ENCODE measurements around the gene GP9. TPM values are rescaled to one million over a fixed set of nuclear protein-coding genes. Genes with fewer than 3 reads are reported as not detected.
"Not testable (repeated sequence)": the region's sequence is repeated elsewhere in the genome, so short reads cannot be mapped to it uniquely, and the experiment has no call there.

The GP9 gene
- total RNA-seq, 6 donors from 2014 or later, result 0.47 to 12.0 (median 4.3) TPM; not detected in 1

DNA sequence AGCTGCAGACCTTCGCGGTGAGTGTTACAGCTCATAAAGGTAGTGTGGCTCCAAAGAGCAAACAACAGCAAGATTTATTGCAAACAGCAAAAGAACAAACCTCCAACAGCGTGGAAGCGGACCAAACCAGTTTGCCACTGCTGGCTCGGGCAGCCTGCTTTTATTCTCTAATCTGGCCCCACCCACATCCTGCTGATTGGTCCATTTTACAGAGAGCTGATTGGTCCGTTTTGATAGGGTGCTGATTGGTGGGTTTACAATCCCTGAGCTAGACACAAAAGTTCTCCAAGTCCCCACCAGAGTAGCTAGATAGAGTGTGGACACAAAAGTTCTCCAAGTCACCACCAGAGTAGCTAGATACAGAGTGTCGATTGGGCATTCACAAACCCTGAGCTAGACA lies 7.1 kb downstream of the GP9 start:
- DNase-seq; ATAC-seq (ENCODE audit: low FRiP score in 2 of 2); H3K27me3 ChIP-seq; H3K27ac ChIP-seq; H3K9me3 ChIP-seq; H3K4me3 ChIP-seq; H3K36me3 ChIP-seq: not testable (repeated sequence)
- H3K4me1 ChIP-seq, result peaks cover 0 to 15% (median 6%) of the 10 kb centered on the region in 4 donors
- TF ChIP-seq, protein P1, sequence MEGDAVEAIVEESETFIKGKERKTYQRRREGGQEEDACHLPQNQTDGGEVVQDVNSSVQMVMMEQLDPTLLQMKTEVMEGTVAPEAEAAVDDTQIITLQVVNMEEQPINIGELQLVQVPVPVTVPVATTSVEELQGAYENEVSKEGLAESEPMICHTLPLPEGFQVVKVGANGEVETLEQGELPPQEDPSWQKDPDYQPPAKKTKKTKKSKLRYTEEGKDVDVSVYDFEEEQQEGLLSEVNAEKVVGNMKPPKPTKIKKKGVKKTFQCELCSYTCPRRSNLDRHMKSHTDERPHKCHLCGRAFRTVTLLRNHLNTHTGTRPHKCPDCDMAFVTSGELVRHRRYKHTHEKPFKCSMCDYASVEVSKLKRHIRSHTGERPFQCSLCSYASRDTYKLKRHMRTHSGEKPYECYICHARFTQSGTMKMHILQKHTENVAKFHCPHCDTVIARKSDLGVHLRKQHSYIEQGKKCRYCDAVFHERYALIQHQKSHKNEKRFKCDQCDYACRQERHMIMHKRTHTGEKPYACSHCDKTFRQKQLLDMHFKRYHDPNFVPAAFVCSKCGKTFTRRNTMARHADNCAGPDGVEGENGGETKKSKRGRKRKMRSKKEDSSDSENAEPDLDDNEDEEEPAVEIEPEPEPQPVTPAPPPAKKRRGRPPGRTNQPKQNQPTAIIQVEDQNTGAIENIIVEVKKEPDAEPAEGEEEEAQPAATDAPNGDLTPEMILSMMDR (IDR thresholded peaks at IDR 0.05), result peak in 1 of 6 experiments; percentile 15
- WGBS, 2 donors, result 93 to 94% methylated on average over 6 to 7 of the region's 7 CpGs

DNA sequence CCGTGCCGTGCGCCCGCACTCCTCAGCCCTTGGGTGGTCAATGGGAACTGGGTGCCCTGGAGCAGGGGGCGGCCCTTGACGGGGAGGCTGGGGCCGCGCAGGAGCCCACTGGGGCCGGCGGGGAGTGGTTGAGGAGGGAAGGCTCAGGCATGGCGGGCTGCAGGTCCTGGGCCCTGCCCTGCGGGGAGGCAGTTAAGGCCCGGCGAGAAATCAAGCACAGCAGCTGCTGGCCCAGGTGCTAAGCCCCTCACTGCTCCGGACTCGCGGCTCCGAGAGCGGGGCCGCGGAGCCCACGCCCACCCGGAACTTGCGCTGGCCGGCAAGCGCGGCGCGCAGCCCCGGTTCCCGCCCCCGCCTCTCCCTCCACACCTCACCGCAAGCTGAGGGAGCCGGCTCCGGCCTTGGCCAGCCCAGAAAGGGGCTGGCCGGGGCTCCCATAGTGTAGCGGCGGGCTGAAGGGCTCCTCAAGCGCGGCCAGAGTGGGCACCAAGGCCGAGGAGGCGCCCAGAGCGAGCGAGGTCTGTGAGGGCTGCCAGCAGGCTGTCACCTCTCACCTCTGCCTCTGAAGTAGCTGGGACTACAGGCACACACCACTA lies 7.8 kb downstream of the GP9 start:
- DNase-seq (peak in 1 of 2 donors; percentile 90), ATAC-seq (ENCODE audit: low FRiP score in 2 of 2) (peak in 1 of 2 donors; percentile 74)
- peaks cover 0 to 15% (median 6%) of the 10 kb centered on the region in 4 donors for H3K4me1 ChIP-seq
- no peaks in the 10 kb centered on the region for H3K9me3 ChIP-seq
- peak overlapping the region in 3 of 4 donors; percentile 38 to 52 (median 49) for H3K4me3 ChIP-seq
- no peaks in the 10 kb centered on the region for H3K36me3 ChIP-seq
- WGBS, 2 donors, result 5 to 23% methylated on average over 4 to 15 of the region's 44 CpGs
- no peaks in the 10 kb centered on the region for H3K27me3 ChIP-seq
- H3K27ac ChIP-seq, result peak overlapping the region in 3 of 4 donors; percentile 26 to 73 (median 35)
- TF ChIP-seq POLR2AphosphoS5 (IDR thresholded peaks at IDR 0.05) (no peak), POLR2A (IDR thresholded peaks at IDR 0.05) (no peak), EP300 (IDR thresholded peaks at IDR 0.05) (no peak)
- TF ChIP-seq, protein P1 (IDR thresholded peaks at IDR 0.05), result no peak

DNA sequence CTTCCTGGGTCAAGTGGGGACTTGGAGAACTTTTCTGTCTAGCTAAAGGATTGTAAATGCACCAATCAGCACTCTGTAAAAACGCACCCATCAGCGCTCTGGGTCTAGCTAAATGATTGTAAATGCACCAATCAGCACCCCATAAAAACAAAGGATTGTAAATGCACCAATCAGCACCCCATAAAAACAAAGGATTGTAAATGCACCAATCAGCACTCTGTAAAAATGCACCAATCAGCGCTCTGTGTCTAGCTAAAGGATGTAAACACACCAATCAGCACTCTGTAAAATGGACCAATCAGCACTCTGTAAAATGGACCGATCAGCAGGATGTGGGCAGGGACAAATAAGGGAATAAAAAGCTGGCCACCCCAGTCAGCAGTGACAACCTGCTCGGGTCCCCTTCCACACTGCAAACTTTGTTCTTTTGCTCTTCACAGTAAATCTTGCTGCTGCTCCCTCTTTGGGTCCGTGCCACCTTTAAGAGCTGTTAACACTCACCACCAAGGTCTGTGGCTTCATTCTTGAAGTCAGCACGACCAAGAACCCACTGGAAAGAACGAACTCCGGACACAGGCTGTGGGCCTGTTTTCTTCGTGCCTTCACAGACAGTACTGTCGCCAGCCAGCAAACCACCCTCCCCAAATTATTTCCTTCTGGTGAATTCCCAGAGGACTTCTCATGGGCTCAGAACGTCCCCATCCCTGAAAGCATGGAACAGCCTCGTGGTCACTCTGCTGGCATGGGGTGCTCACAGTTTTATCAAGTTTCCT lies 8.9 kb downstream of the GP9 start:
- TF ChIP-seq EP300 (IDR thresholded peaks at IDR 0.05), result peak in 1 of 4 donors; percentile 10
- not testable (repeated sequence) for H3K27me3 ChIP-seq; H3K27ac ChIP-seq; H3K36me3 ChIP-seq; ATAC-seq (ENCODE audit: low FRiP score in 2 of 2); H3K4me3 ChIP-seq; H3K9me3 ChIP-seq; DNase-seq
- peaks cover 0 to 15% (median 6%) of the 10 kb centered on the region in 4 donors for H3K4me1 ChIP-seq
- WGBS, 2 donors, result 91 to 94% methylated on average over 13 of the region's 13 CpGs

DNA sequence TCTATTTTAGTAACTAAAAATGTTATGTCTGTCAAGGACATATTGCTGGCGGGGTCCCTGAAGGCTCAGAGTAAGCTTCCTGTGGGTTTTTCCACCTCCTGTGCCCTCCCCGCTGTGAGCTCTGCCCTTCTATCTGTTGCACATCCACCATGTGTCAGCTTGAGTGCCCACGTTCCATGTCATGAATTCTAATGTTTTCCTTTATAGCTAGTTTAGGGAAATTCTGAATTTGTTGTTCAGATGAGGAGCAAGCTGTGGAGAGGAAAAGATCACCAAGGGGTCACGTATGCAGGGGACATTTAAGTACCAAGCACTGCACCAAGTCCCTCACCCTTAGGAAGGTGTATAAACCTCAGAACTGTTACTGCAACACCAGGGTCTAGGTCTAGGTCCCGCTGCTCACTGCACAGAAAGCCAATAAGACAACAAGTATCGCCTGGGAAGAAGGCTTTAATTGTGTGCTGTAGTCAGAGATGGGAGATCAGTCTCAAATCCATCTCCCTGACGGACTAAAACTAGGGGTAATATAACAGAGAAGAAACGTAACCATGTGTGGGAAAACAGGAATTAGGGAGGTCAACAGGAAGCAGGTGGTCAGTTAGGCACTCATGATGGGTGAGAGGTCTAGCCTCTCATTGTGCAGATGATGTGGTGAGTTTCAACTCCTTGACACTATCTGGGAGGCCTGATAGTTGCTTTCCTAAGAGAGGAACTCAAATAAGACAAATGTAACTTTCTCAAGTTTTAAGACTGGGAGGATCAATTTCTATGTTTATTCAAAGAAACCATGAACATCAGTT lies 9.7 kb downstream of the GP9 start:
- no peak for ATAC-seq (ENCODE audit: low FRiP score in 2 of 2)
- TF ChIP-seq POLR2A (IDR thresholded peaks at IDR 0.05), result no peak
- TF ChIP-seq, protein P1 (IDR thresholded peaks at IDR 0.05), result no peak
- TF ChIP-seq POLR2AphosphoS5 (IDR thresholded peaks at IDR 0.05), result peak in 1 of 2 donors; percentile 14
- TF ChIP-seq EP300 (IDR thresholded peaks at IDR 0.05), result no peak
- Histone ChIP-seq H3K36me3 (no peaks in the 10 kb centered on the region), H3K27ac (no peak overlapping the region), H3K4me3 (no peak overlapping the region), H3K4me1 (peaks cover 0 to 15% (median 6%) of the 10 kb centered on the region in 4 donors), H3K9me3 (no peaks in the 10 kb centered on the region), H3K27me3 (no peaks in the 10 kb centered on the region)
- 78 to 86% methylated on average over 8 of the region's 8 CpGs for whole genome bisulfite sequencing, 2 donors
- DNase-seq, result no peak

DNA sequence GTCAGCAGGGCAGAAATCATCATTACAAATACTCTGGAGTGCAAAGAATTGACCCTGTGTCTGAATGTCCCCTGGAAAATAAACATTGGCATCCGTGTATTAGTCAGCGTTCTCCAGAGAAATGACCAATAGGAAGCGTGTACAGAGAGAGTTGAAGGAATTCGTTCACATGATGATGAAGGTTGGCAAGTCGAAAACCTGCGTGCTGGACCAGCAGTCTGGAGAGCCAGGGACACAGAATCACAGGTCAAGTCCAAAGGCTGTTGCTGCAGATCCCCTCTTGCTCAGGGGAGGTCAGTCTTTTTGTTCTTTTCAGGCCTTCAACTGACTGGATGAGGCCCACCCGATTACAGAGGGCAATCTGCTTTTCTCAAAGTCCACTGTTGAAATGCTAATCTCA lies 16.6 kb downstream of the GP9 start:
- Histone ChIP-seq H3K4me3 (no peak overlapping the region), H3K9me3 (no peaks in the 10 kb centered on the region), H3K27ac (peak overlapping the region in 2 of 4 donors; percentile 14 to 29), H3K4me1 (peaks cover 0 to 12% (median 6%) of the 10 kb centered on the region in 4 donors), H3K36me3 (no peaks in the 10 kb centered on the region), H3K27me3 (no peaks in the 10 kb centered on the region)
- WGBS, 2 donors, result 63 to 75% methylated on average over 7 of the region's 7 CpGs
- ATAC-seq (ENCODE audit: low FRiP score in 2 of 2), result no peak
- TF ChIP-seq EP300 (IDR thresholded peaks at IDR 0.05) (no peak), POLR2AphosphoS5 (IDR thresholded peaks at IDR 0.05) (no peak), POLR2A (IDR thresholded peaks at IDR 0.05) (no peak)
- TF ChIP-seq, protein P1 (IDR thresholded peaks at IDR 0.05), result no peak
- no peak for DNase-seq
